H1 (cell line): ENCODE measurements around the gene TARP.

Source experiments
- EZH2 ChIP-seq: fragments of 200-600 bp; sonication (generic); IDR thresholded peaks from 2 replicates; pipeline ENCODE4 v1.7.1; 2012; ENCODE audit warnings: low read depth, mild to moderate bottlenecking, moderate library complexity, low read length, inconsistent platforms; ENCODE audit not compliant: severe bottlenecking
- TAF1 ChIP-seq: IDR thresholded peaks from 2 replicates; pipeline ENCODE4 v1.6.1; 2011; ENCODE audit warnings: mild to moderate bottlenecking, low read depth, low read length

GRCh38 chr7:38229884-38230642 lies 43.4 kb downstream of the TARP start:
- TF ChIP-seq EZH2: no peak
- no peak for TF ChIP-seq TAF1
